GM23338 (cell line): ENCODE results near the gene ITPR2. TPM values are rescaled to one million over a fixed set of nuclear protein-coding genes. Genes with fewer than 3 reads are reported as not detected.

Experiments used
- ATAC-seq: fragments of 200-7000 bp; cut with Tn5 transposase; 3 replicates; pipeline ENCODE4 v1.9.1; 2020
- DNase-seq: peaks from one replicate; pipeline ENCODE4 v3.0.0-alpha.2; 2015; ENCODE audit warnings: low spot score
- H2AFZ ChIP-seq: fragments of 200-600 bp; sonication (generic); 2 replicates; pipeline ENCODE4 v1.8.0; 2016; ENCODE audit warnings: antibody characterized with exemption, mild to moderate bottlenecking, moderate library complexity
- H3F3A ChIP-seq: fragments of 200-600 bp; sonication (generic); replicated peaks from 2 replicates; pipeline ENCODE4 v1.8.0; 2017; ENCODE audit warnings: antibody characterized with exemption, mixed run types, low read depth
- H3K27ac ChIP-seq: fragments of 200-600 bp; sonication (generic); 2 replicates; pipeline ENCODE4 v1.6.1; 2016; ENCODE audit warnings: low read depth
- H3K27me3 ChIP-seq: fragments of 200-600 bp; sonication (generic); 2 replicates; pipeline ENCODE4 v1.8.0; 2016; ENCODE audit warnings: mild to moderate bottlenecking, mixed run types, moderate library complexity; ENCODE audit not compliant: insufficient read depth
- H3K36me3 ChIP-seq: fragments of 200-600 bp; sonication (generic); 2 replicates; pipeline ENCODE4 v1.8.0; 2016; ENCODE audit warnings: mild to moderate bottlenecking; ENCODE audit not compliant: insufficient read depth
- H3K4me1 ChIP-seq: fragments of 200-600 bp; sonication (generic); 2 replicates; pipeline ENCODE4 v1.8.0; 2016; ENCODE audit warnings: mild to moderate bottlenecking, moderate library complexity; ENCODE audit not compliant: insufficient read depth
- H3K4me2 ChIP-seq: fragments of 200-600 bp; sonication (generic); 2 replicates; pipeline ENCODE4 v1.7.1; 2017; ENCODE audit warnings: mixed run types
- H3K4me3 ChIP-seq: fragments of 200-600 bp; sonication (generic); 2 replicates; pipeline ENCODE4 v1.6.1; 2016; ENCODE audit warnings: mixed run types
- H3K79me2 ChIP-seq: fragments of 200-600 bp; sonication (generic); replicated peaks from 2 replicates; pipeline ENCODE4 v1.8.0; 2017; ENCODE audit warnings: mild to moderate bottlenecking; ENCODE audit not compliant: insufficient read depth
- H3K9me2 ChIP-seq: fragments of 200-600 bp; sonication (generic); 2 replicates; pipeline ENCODE4 v1.8.0; 2017; ENCODE audit not compliant: insufficient read depth
- H4K20me1 ChIP-seq: fragments of 200-600 bp; sonication (generic); replicated peaks from 2 replicates; pipeline ENCODE4 v1.8.0; 2017; ENCODE audit warnings: mild to moderate bottlenecking; ENCODE audit not compliant: insufficient read depth
- H3K27ac Mint-ChIP-seq: 2 replicates; pipeline ENCODE4 v1.8.0; 2020; ENCODE audit warnings: inconsistent platforms, mild to moderate bottlenecking, moderate library complexity, mixed read lengths
- H3K27me3 Mint-ChIP-seq: 3 replicates; pipeline ENCODE4 v1.8.0; 2022; ENCODE audit warnings: low read depth, mild to moderate bottlenecking, moderate library complexity, mixed read lengths, inconsistent platforms; ENCODE audit not compliant: insufficient read depth, poor library complexity
- H3K36me3 Mint-ChIP-seq: 3 replicates; pipeline ENCODE4 v1.8.0; 2021; ENCODE audit warnings: low read depth, mild to moderate bottlenecking, inconsistent platforms, moderate library complexity, mixed read lengths
- H3K4me1 Mint-ChIP-seq: 3 replicates; pipeline ENCODE4 v1.8.0; 2020; ENCODE audit warnings: mild to moderate bottlenecking, inconsistent platforms, mixed read lengths
- H3K4me3 Mint-ChIP-seq: 3 replicates; pipeline ENCODE4 v1.8.0; 2021; ENCODE audit warnings: moderate library complexity, mild to moderate bottlenecking, inconsistent platforms, mixed read lengths
- H3K9me3 Mint-ChIP-seq: 3 replicates; pipeline ENCODE4 v1.8.0; 2020; ENCODE audit warnings: moderate library complexity, mild to moderate bottlenecking, inconsistent platforms, mixed read lengths
- CREB1 ChIP-seq: fragments of 250-450 bp; sonication (Bioruptor Pico); IDR thresholded peaks from 2 replicates; pipeline ENCODE4 v1.5.0; 2020; ENCODE audit warnings: low read depth, mild to moderate bottlenecking, moderate library complexity
- ETS1 ChIP-seq: IDR thresholded peaks from 2 replicates; pipeline ENCODE4 v1.6.1; 2016; ENCODE audit warnings: antibody characterized with exemption
- EZH2phosphoT487 ChIP-seq: fragments of 200-600 bp; sonication (generic); IDR thresholded peaks from one replicate; pipeline ENCODE4 v1.8.1; 2018; ENCODE audit warnings: antibody characterized with exemption; ENCODE audit not compliant: unreplicated experiment
- NANOG ChIP-seq: IDR thresholded peaks from 2 replicates; pipeline ENCODE4 v1.6.1; 2016; ENCODE audit warnings: antibody characterized with exemption, borderline replicate concordance
- REST ChIP-seq: IDR thresholded peaks from one replicate; pipeline ENCODE4 v1.6.1; 2018; ENCODE audit warnings: antibody characterized with exemption; ENCODE audit not compliant: unreplicated experiment
- ZNF114 ChIP-seq: fragments of 250-450 bp; sonication (Bioruptor Pico); IDR thresholded peaks from 2 replicates; pipeline ENCODE4 v1.5.0; 2020; ENCODE audit warnings: mild to moderate bottlenecking, moderate library complexity
- ZNF331 ChIP-seq: fragments of 250-450 bp; sonication (Bioruptor Pico); IDR thresholded peaks from 2 replicates; pipeline ENCODE4 v1.5.0; 2020; ENCODE audit warnings: low read depth, mild to moderate bottlenecking, moderate library complexity
- polyA plus RNA-seq: library from polyadenylated mRNA; unstranded; fragments of >200 nt; fragmentation: Nextera tagmentation; extraction: Ambion mirVana; gene quantifications from 2 replicates; pipeline ENCODE4 v1.2.1, GENCODE V29; 2016
- total RNA-seq: library from RNA; depleted of rRNA; stranded (reverse); fragments of >200 nt; shearing (Covaris generic); gene quantifications from 2 replicates; pipeline ENCODE4 v1.2.3, GENCODE V29; 2014

Gene ITPR2
- total and polyA plus RNA-seq, 2 experiments from 2014 or later = 44.5 to 65.2 TPM

- ATAC-seq = no peak
- H3K9me2 ChIP-seq = no peaks in the 10 kb centered on the region
- H3K4me1 ChIP-seq = no peaks in the 10 kb centered on the region
- peaks cover 12% of the 10 kb centered on the region; the same call in 2 of the 3 replicates for H3K36me3 Mint-ChIP-seq
- no peak overlapping the region for H3K4me3 ChIP-seq
- no peak for TF ChIP-seq CREB1 (CRISPR knock-in tag)
- TF ChIP-seq ZNF331 (CRISPR knock-in tag) = no peak
- H3K27ac ChIP-seq = no peak overlapping the region
- no peak overlapping the region for H2AFZ ChIP-seq
- H3K4me2 ChIP-seq = no peak overlapping the region
- H3K27me3 Mint-ChIP-seq = no peaks in the 10 kb centered on the region
- no peak for DNase-seq
- H3F3A ChIP-seq = no peaks in the 10 kb centered on the region
- H3K4me3 Mint-ChIP-seq = no peak overlapping the region
- no peak overlapping the region for H3K27ac Mint-ChIP-seq
- H3K9me3 Mint-ChIP-seq = no peaks in the 10 kb centered on the region
- H3K4me1 Mint-ChIP-seq = peaks cover 12% of the 10 kb centered on the region; the same call in 2 of the 3 replicates
- no peaks in the 10 kb centered on the region for H3K27me3 ChIP-seq
- H3K79me2 ChIP-seq = peaks cover 70% of the 10 kb centered on the region
- H4K20me1 ChIP-seq = no peaks in the 10 kb centered on the region; the same call in 1 of the 2 replicates
- H3K36me3 ChIP-seq = no peaks in the 10 kb centered on the region
Measured at GRCh38 chr12:26809611-26810285, 23.2 kb downstream of the ITPR2 start.

- no peaks in the 10 kb centered on the region for H3F3A ChIP-seq
- Mint-ChIP-seq H3K4me3 (no peak overlapping the region), H3K27me3 (no peaks in the 10 kb centered on the region), H3K9me3 (no peaks in the 10 kb centered on the region), H3K36me3 (peaks cover 12% of the 10 kb centered on the region; the same call in 2 of the 3 replicates), H3K27ac (no peak overlapping the region), H3K4me1 (peaks cover 12% of the 10 kb centered on the region; the same call in 2 of the 3 replicates)
- no peak for DNase-seq
- no peak overlapping the region for H3K27ac ChIP-seq
- H4K20me1 ChIP-seq = no peaks in the 10 kb centered on the region; the same call in none of the 2 replicates
- no peak overlapping the region for H3K4me3 ChIP-seq
- no peak for ATAC-seq
- no peaks in the 10 kb centered on the region for H3K36me3 ChIP-seq
- no peaks in the 10 kb centered on the region for H3K4me1 ChIP-seq
- no peak for TF ChIP-seq ZNF114
- no peak for TF ChIP-seq NANOG
- TF ChIP-seq ZNF331 (CRISPR knock-in tag) = no peak
- TF ChIP-seq EZH2phosphoT487 = no peak
- no peak for TF ChIP-seq REST
- TF ChIP-seq ETS1 = no peak
- H2AFZ ChIP-seq = no peak overlapping the region
- no peaks in the 10 kb centered on the region for H3K9me2 ChIP-seq
- peaks cover 74% of the 10 kb centered on the region for H3K79me2 ChIP-seq
- H3K27me3 ChIP-seq = no peaks in the 10 kb centered on the region
- no peak overlapping the region for H3K4me2 ChIP-seq
Measured at GRCh38 chr12:26808766-26809476, 24.1 kb downstream of the ITPR2 start.
